Activated naive CD4-positive, alpha-beta T cell treated with Interleukin-2 at 50 U/mL for 16 hours (primary cell): ENCODE results near the gene CATSPER1.
A peak's percentile ranks its signal among the peaks of the same experiment; 100 is the strongest.
"Not testable (repeated sequence)": the region's sequence is repeated elsewhere in the genome, so short reads cannot be mapped to it uniquely, and the experiment has no call there.

Experiments used
- DNase-seq: peaks from one replicate; pipeline ENCODE4 v3.0.0-alpha.2; 2020

The CATSPER1 gene

DNA sequence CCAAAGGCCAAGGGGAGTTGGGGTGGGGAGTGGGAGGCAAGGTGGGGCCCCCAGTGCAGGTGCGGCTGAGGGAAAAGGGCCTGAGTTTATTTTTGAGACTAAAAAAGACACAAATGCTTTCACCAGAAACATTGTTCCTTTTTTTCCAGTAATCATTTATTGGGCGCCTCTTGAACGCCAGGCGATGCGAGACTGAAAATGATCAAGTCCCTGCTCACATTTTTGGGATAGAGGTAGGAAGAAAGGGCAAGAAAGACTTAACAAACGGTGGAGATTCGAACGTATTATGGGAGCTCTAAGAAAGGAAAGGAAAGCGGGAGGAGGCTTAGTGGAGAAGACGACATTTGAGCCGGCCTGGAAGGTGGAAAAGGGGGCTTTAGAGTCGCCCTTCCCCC lies 25.1 kb upstream of the CATSPER1 start:
- no peak for DNase-seq

DNA sequence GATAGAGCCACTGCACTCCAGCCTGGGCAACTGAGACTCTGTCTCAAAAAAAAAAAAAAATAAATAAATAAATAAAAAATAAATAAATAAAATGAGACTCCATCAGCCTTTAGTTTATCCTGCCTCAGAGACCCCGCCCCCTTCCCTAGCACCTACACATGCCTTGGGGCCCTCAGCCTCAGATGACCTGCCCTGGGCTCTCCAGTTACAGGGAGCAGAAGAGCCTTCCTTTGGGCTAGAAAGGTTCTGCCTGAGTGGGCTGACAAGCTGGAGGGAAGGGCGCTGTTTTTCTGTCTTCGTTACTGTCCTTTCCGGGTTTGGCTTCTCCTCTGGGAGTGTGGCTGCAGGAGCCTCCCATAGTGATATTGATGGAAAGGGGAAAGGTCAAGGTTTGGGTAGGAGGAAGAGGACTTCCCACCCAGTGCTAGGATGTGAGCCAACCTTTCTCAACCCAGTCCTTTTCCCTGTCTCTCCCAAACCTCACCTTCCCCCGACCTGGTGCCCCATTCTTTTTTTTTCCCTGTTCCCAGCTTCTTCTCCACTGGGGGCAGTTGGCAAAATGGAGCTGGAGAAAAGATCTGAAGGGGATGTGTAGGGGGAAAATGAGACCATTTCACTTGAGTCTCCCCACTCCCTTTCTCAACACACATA lies 24.4 kb upstream of the CATSPER1 start:
- no peak for DNase-seq

DNA sequence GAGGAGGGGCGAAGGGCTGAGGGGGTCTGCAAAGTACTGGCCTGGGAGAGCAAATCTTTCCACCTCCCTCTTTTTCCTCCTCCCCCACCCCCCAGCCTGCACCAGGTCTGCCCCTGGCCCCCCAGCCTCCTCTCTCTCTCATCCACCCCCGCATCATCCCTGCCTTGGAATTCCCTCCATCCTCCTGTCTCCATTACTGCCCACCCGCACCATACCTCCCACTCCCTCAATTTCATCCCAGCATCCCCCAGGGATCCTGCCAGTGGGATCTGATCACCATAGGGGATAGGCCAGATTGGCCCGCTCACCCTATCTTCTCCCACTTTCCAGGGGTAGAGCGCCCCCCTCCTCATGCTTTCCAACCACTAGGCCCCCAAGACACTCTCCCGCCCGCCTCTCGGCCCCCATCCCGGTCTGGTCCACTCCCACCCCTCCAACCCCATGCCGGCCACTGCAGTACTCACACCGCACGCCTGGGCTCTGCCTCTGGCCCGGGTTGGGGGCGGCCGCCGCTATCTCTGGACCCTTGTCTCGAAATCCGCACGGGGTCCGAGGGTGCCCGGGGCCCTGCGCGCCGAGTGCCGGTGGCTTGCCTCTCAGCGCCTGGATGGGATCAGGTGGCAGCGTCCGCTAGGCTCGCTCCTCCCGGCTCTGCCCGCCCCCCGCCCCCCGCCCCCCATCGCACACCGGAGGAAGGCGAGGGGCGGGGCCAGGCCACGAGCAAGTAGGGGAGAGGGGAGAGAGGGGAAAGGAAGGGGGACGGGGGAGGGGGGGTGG lies 22.5 kb upstream of the CATSPER1 start, which contains the start of gene GAL3ST3:
Gene GAL3ST3 (minus strand): TSS at position 615 of the 777 bp plus-strand sequence. CDS start 3,746 bp downstream, outside the sequence.
- DNase-seq: no peak

- no peak for DNase-seq
Observed at GRCh38 chr11:66047541-66048365, 21.5 kb upstream of the CATSPER1 start.

- DNase-seq: no peak
Observed at GRCh38 chr11:66046901-66047300, 20.6 kb upstream of the CATSPER1 start.

GRCh38 chr11:66045177-66045639 lies 18.9 kb upstream of the CATSPER1 start:
- DNase-seq: peak; percentile 85

DNA sequence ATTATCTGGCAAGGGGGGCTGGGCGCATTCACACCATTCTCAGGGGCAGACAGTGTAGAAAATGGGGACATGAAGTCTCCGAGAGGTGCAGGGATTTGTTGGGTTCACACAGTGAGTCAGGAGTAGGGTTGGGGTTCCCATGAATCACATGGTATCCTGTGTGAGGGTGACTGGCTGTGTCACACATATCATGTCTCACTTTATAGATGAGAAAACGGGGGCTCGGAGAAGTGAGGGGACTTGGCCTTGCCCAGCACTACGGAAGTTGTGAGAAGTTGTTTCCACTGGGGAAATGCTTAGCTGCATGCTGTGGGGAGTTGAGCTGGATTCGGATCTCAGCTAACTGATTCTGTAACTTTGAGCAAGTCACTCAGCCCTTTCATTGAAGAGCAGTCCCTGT lies 18.5 kb upstream of the CATSPER1 start:
- no peak for DNase-seq

- DNase-seq: no peak
Observed at GRCh38 chr11:66042996-66043906, 17.0 kb upstream of the CATSPER1 start.

DNA sequence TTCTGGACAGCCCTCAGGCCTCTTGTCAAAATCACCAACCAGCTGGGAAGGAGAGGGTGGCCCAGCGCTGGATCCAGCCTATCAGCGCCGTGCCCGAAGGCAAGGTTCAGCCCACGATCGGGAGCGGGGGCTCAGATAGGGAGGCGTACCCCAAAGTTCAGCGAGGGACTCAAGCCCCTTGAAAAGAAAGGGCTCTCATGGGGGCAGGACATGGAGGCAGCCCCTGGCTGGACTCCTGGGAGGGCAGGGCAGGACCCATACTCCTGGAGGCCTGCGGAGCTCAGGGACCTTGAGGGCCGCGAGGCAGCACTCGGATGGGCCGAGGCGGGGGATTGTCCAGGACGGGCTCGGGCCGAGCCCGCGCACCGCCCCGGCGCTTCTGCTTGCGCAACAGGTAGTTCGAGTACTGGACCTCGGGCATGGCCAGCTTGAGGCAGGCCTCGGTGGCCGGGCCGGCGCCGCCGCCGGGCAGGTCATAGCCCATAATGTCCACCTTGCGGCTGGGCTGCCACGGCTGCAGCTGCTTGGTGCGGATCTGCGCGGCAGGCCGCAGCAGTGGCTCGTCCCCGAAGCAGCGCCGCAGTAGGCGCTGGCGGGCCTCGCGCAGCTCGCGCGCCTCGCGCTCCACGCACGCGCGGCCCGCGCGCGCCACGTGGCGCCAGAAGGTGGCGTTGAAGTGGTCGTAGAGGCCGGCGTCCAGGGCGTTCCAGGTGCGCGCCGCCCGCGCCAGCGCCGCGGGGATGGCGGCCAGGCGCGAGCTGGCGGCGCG lies 16.1 kb upstream of the CATSPER1 start:
- no peak for DNase-seq

GRCh38 chr11:66039765-66040164 lies 13.5 kb upstream of the CATSPER1 start:
- DNase-seq: no peak

- no peak for DNase-seq
Observed at GRCh38 chr11:66037327-66037726, 11.0 kb upstream of the CATSPER1 start.

GRCh38 chr11:66036334-66036710 lies 10.0 kb upstream of the CATSPER1 start:
- no peak for DNase-seq

DNA sequence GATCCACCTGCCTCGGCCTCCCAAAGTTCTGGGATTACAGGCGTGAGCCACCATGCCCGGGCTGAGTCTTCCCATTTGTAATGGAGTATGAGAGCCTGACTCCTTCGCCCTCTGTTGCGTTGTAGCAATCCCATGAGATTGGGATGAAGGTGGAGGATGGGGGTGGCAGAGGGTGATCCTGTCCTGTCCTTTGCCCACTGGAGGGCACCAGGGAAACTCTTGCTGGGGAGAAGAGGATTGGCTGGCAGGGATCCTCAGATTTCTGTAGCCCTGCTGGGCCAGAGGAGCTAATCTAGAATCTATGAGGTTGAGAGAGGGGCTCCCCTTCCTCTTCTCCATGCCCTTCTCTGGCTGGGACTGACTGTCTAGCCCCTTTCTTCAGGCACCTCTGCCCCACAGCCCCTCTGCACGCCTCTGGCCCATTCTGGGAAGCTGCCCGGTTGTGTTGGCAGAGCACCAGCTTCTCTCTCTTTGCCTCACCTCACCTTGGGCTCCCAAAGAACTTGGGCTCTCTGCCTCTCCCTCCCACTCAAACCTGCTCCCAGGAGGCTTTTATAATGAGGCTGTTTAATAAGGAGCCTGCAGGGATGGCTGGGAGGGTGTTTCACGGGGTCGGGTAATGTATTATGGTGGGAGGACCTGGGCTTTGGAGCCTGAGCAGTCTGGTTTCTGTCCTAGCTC lies 9.5 kb upstream of the CATSPER1 start:
- DNase-seq: no peak

DNA sequence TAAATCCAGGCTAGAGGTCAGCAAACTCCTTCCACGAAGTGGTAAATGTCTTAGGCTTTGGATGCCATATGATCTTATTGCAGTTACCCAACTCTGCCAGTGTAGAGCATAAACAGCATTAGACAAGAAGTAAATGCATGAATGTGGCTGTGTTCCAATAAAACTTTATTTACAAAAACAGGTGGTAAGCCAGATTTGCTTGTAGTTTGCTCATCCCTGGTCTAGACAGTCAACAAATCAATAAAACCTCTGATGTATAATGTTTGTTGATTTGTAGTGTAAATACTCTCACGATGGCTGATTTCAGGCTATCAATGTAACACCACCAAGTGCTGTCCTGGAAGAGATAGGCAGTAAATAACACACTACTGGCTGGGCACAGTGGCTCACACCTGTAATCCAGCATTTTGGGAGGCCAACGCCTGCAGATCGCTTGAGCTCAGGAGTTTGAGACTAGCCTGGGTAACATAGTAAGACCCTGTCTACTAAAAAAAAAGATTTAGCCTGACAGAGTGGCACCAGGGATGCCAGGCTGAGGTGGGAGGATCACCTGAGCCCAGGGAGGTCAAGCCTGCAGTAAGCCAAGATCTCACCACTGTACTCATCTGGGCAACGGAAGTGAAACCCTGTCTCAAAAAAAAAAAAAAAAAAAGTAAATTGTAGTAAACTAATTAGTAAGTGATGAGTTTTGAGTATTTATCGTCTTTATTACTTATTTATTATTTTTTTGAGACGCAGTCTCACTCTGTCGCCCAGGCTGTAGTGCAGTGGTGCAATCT lies 6.9 kb upstream of the CATSPER1 start:
- DNase-seq: no peak

DNA sequence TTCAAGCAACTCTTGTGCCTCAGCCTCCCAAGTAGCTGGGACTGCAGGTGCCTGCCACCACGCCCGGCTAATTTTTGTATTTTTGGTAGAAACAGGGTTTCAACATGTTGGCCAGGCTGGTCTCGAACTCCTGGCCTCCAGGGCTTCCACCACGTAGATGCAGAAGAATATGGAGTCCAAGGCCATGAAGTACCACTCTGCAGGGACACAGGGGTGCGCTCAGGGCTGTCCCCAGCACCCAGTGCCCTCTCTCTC lies 3.2 kb downstream of the CATSPER1 start:
- DNase-seq: not testable (repeated sequence)

- peak; percentile 83 for DNase-seq
Observed at GRCh38 chr11:66022401-66023185, 3.7 kb downstream of the CATSPER1 start.

GRCh38 chr11:66020618-66021357 lies 5.5 kb downstream of the CATSPER1 start:
- peak; percentile 22 for DNase-seq

DNA sequence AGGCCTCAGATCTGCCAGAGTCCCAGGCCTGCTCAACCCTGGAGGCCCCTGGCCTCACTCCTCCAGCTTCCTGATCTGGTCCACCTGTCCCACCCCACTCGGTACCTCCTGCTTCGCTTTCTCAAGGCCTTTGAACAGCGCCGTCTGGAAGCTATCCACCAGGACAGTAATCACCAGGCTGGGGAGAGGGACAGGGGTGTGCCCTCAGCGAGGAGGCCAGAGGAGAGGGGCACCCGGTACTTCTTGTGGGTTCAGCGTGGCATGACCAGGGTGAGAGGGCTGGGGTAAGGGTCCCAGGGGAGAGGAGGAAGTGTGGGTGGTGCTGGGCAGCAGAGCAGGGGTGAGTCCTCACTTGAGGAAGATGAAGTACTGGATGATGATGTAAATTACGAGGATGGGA lies 6.1 kb downstream of the CATSPER1 start:
- DNase-seq: no peak

DNA sequence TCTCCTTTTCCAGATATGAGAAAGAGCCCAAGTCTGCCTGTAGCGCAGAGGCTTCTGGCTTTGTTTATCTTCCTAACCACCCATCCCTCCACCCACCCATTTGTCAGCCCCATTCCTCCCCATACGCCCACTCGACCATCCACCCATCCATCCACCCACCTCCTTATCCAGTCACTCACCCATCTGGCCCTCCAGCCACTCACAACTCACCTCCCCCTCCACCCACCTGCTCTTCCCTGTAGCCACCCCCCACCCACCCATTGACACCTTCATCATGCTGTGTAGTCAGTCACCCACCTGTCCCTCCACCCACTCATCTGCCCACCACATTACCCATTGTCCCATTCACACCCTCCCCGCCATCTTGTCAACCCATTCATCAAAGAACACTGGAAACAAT lies 9.0 kb downstream of the CATSPER1 start:
- peak; percentile 27 for DNase-seq
